HepG2 (cell line): ENCODE results near the gene HSD17B11. TPM values are rescaled to one million over a fixed set of nuclear protein-coding genes. Genes with fewer than 3 reads are reported as not detected.

ENCODE experiments used
- ATAC-seq: fragments of 200-7000 bp; cut with Tn5 transposase; 3 replicates; pipeline ENCODE4 v1.9.1; 2020; ENCODE audit warnings: mild to moderate bottlenecking, moderate library complexity
- BruUV-seq: library from RNA; stranded (reverse); fragments of 400-500 nt; replicated peaks from 2 replicates; lab custom pipeline; 2021; lab: Mats Ljungman, UMichigan
- CTCF ChIA-PET: fragments of 300-600 bp; formaldehyde crosslinking; extraction: SDS; loops from one replicate; lab custom pipeline; 2021; ENCODE audit warnings: low total read pairs, inconsistent platforms, low intra/inter-chr PET ratio; lab: Yijun Ruan, JAX
- POLR2A ChIA-PET: fragments of 350-600 bp; sonication (Branson Sonifier 250); formaldehyde crosslinking; loops from one replicate; lab custom pipeline; 2020; ENCODE audit warnings: antibody characterized with exemption, inconsistent platforms; lab: Yijun Ruan, JAX
- DNase-seq: peaks from one replicate; pipeline ENCODE4 v3.0.0-alpha.2; 2015; ENCODE audit warnings: low spot score
- FAIRE-seq: peaks from 3 replicates; lab custom pipeline; 2011; peaks lifted over from hg19 to GRCh38; lab: Jason Lieb, UNC
- H2AFZ ChIP-seq: one replicate; pipeline ENCODE4 v1.6.1; 2011; ENCODE audit warnings: low read length, inconsistent platforms
- H3K27ac ChIP-seq: fragments of 300-600 bp; 3 replicates; pipeline ENCODE4 v1.8.0; 2011; ENCODE audit warnings: mixed run types, mild to moderate bottlenecking, mixed read lengths, low read length, inconsistent platforms; ENCODE audit not compliant: insufficient read depth; ENCODE audit errors: extremely low read length
- H3K27me3 ChIP-seq, 2 experiments: fragments of 200-600 bp in 1 of 2; 2 replicates in 1 of 2; 3 replicates in 1 of 2; pipeline versions ENCODE4 v1.6.0 to v1.8.0; 2011; ENCODE audit warnings: low read length in 2 of 2, mild to moderate bottlenecking in 2 of 2, moderate library complexity in 2 of 2, inconsistent platforms in 1 of 2; ENCODE audit not compliant: insufficient read depth in 2 of 2, control insufficient read depth in 1 of 2
- H3K36me3 ChIP-seq, 2 experiments: fragments of 200-600 bp in 1 of 2; replicated peaks in 1 of 2; 2 replicates in 1 of 2; 3 replicates in 1 of 2; pipeline versions ENCODE4 v1.5.1 to v1.8.0; 2011; ENCODE audit warnings: low read length in 2 of 2, inconsistent platforms in 1 of 2; ENCODE audit not compliant: insufficient read depth in 2 of 2, control insufficient read depth in 1 of 2
- H3K4me1 ChIP-seq: 2 replicates; pipeline ENCODE4 v1.5.1; 2012; ENCODE audit warnings: low read length, inconsistent platforms; ENCODE audit not compliant: insufficient read depth
- H3K4me2 ChIP-seq: 2 replicates; pipeline ENCODE4 v1.6.0; 2011; ENCODE audit warnings: low read depth, low read length, inconsistent platforms
- H3K4me3 ChIP-seq, 3 experiments: fragments of 200-600 bp in 1 of 3; sonication (generic), shearing (Covaris generic) in 1 of 3; replicated peaks in 1 of 3; 2 replicates each; pipeline ENCODE4 v1.5.1; 2011 to 2016; ENCODE audit warnings: low read length in 3 of 3, inconsistent platforms in 2 of 3, low read depth in 2 of 3, mild to moderate bottlenecking in 2 of 3, control low read depth in 1 of 3, mixed read lengths in 1 of 3; ENCODE audit not compliant: insufficient read depth in 1 of 3
- H3K79me2 ChIP-seq: one replicate; pipeline ENCODE4 v1.6.1; 2011; ENCODE audit warnings: low read length, inconsistent platforms; ENCODE audit not compliant: insufficient read depth
- H3K9ac ChIP-seq: 2 replicates; pipeline ENCODE4 v1.6.0; 2011; ENCODE audit warnings: mild to moderate bottlenecking, low read depth, low read length, inconsistent platforms; ENCODE audit not compliant: insufficient read depth
- H3K9me3 ChIP-seq: 2 replicates; pipeline ENCODE4 v1.5.1; 2012; ENCODE audit warnings: mild to moderate bottlenecking, low read length
- H4K20me1 ChIP-seq: 2 replicates; pipeline ENCODE4 v1.6.0; 2011; ENCODE audit warnings: inconsistent platforms, mild to moderate bottlenecking, low read length, moderate library complexity; ENCODE audit not compliant: insufficient read depth
- AHDC1 ChIP-seq: sonication (generic); formaldehyde crosslinking; IDR thresholded peaks from 2 replicates; pipeline ENCODE4 v1.5.1; 2020; ENCODE audit warnings: mild to moderate bottlenecking, missing genetic modification reagents, borderline replicate concordance
- ASH2L ChIP-seq: fragments of 300-600, 200-600 bp; sonication (generic); IDR thresholded peaks from 2 replicates; pipeline ENCODE4 v1.7.0; 2017; ENCODE audit warnings: low read depth, mild to moderate bottlenecking, moderate library complexity, mixed read lengths, low read length; ENCODE audit not compliant: insufficient read length
- DR1 ChIP-seq: sonication (generic); formaldehyde crosslinking; IDR thresholded peaks from 2 replicates; pipeline ENCODE4 v1.8.0; 2021; ENCODE audit warnings: mild to moderate bottlenecking, missing genetic modification reagents, inconsistent platforms
- HNRNPL ChIP-seq: fragments of 200-400 bp; formaldehyde crosslinking; IDR thresholded peaks from 2 replicates; pipeline ENCODE4 v1.6.1; 2017; ENCODE audit warnings: mild to moderate bottlenecking, low read depth, low read length
- RCOR2 ChIP-seq: IDR thresholded peaks from 2 replicates; pipeline ENCODE4 v1.6.1; 2016; ENCODE audit warnings: missing biosample characterization, missing genetic modification reagents
- REPIN1 ChIP-seq: sonication (generic); formaldehyde crosslinking; IDR thresholded peaks from 2 replicates; pipeline ENCODE4 v1.8.0; 2022; ENCODE audit warnings: missing genetic modification reagents, low read depth, mild to moderate bottlenecking, borderline replicate concordance
- SOX5 ChIP-seq: IDR thresholded peaks from 2 replicates; pipeline ENCODE4 v1.6.1; 2016; ENCODE audit warnings: borderline replicate concordance
- TMF1 ChIP-seq: sonication (generic); formaldehyde crosslinking; IDR thresholded peaks from 2 replicates; pipeline ENCODE4 v1.8.1; 2022; ENCODE audit warnings: low read depth, missing genetic modification reagents
- ZNF501 ChIP-seq: sonication (generic); formaldehyde crosslinking; IDR thresholded peaks from 2 replicates; pipeline ENCODE4 v1.5.1; 2020; ENCODE audit warnings: mild to moderate bottlenecking, moderate library complexity, missing genetic modification reagents
- ZNF577 ChIP-seq: sonication (generic); formaldehyde crosslinking; IDR thresholded peaks from 2 replicates; pipeline ENCODE4 v1.4.0; 2020; ENCODE audit warnings: mild to moderate bottlenecking, low read depth, missing genetic modification reagents, borderline replicate concordance
- ZNF878 ChIP-seq: sonication (generic); formaldehyde crosslinking; IDR thresholded peaks from 2 replicates; pipeline ENCODE4 v1.8.1; 2023; ENCODE audit warnings: mild to moderate bottlenecking, missing genetic modification reagents, moderate library complexity
- WGBS: methylation state at CpG from one replicate; pipeline ENCODE4 v1.1.6; 2017; ENCODE audit warnings: low lambda C conversion rate; 5-methylcytosine and 5-hydroxymethylcytosine counted together
- in situ Hi-C: cut with HindIII; loops from 2 replicates; pipeline ENCODE4 v1.10.0; 2017; ENCODE audit warnings: low pct_unique_long_range_greater_than_20kb; ENCODE audit not compliant: extremely low pct_ligation_motif_present
- intact Hi-C: fragments of 100-400 bp; cut with micrococcal nuclease; formaldehyde crosslinking; loops from one replicate; pipeline ENCODE4 v1.10.0; 2022; ENCODE audit not compliant: unreplicated experiment
- polyA plus RNA-seq, 8 experiments: library from polyadenylated mRNA; depleted of rRNA in 3 of 8; stranded (reverse) in 7 of 8; unstranded in 1 of 8; fragments of >200 nt; fragmentation: Illumina TruSeq in 4 of 8; extraction: Trizol in 4 of 8; gene quantifications; 2 replicates each; pipeline versions ENCODE4 v1.2.1 to v1.2.3, GENCODE V29; 2011 to 2016; ENCODE audit warnings: low read depth in 4 of 8, missing spikeins in 1 of 8, mixed read lengths in 1 of 8; ENCODE audit not compliant: insufficient read depth in 1 of 8
- total RNA-seq, 5 experiments: library from RNA; depleted of rRNA; stranded (reverse); fragments of >200 nt; fragmentation: Illumina TruSeq; extraction: Trizol; gene quantifications; 2 replicates each; pipeline ENCODE4 v1.2.3, GENCODE V29; 2016; ENCODE audit warnings: low read depth in 1 of 5
- TF ChIP-seq, protein P1 (sequence below): IDR thresholded peaks from 2 replicates; pipeline ENCODE4 v1.6.1; 2012; ENCODE audit warnings: low read depth, low read length, improper control_type of control experiment
- TF ChIP-seq, protein P2 (sequence below): sonication (generic); formaldehyde crosslinking; IDR thresholded peaks from 2 replicates; pipeline ENCODE4 v1.4.0; 2020; ENCODE audit warnings: missing genetic modification reagents, borderline replicate concordance

Gene HSD17B11
- total and polyA plus RNA-seq, 2 of the 13 experiments (the other 11 are each of a cell fraction or from before 2014, with no cell fraction given): 121 to 158 TPM

DNA sequence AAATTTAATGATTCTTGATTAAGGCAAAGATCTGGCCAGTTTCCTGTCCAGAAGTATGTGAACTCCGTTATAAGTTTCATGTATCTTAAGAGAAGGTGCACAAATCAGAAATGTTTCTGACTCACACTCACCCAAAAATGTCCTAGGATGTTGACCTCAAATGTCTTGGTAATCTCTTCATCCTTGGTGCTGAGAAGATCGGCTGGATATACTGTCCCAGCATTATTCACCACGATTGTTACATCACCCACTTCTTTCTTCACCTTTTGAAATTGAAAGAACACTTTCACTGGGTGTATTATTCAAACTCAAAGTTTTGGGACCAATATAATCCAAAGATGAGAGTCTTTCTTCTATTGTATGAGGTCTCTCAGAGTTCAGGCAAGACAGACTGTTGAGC lies 74.0 kb downstream of the HSD17B11 start:
- FAIRE-seq (no peak), ATAC-seq (no peak), DNase-seq (no peak)
- H3K27ac ChIP-seq: no peak overlapping the region
- H3K4me2 ChIP-seq: no peak overlapping the region
- CTCF ChIA-PET: no interaction called here
- no peaks in the 10 kb centered on the region for H3K36me3 ChIP-seq
- H3K27me3 ChIP-seq: no peaks in the 10 kb centered on the region; a peak in 1 of 5 replicates
- POLR2A ChIA-PET: no interaction called here
- H2AFZ ChIP-seq: no peak overlapping the region
- no peaks in the 10 kb centered on the region for H3K79me2 ChIP-seq
- no peak overlapping the region for H3K4me3 ChIP-seq
- 88% methylated on average over 3 of the region's 3 CpGs for WGBS
- no peaks in the 10 kb centered on the region for H4K20me1 ChIP-seq
- no peak overlapping the region for H3K9ac ChIP-seq
- no peaks in the 10 kb centered on the region for H3K9me3 ChIP-seq
- no peaks in the 10 kb centered on the region for H3K4me1 ChIP-seq
- intact Hi-C loops: no loop called here
- BruUV-seq: no TSS peak
- in situ Hi-C loops: no loop called here
- TF ChIP-seq, protein P1, sequence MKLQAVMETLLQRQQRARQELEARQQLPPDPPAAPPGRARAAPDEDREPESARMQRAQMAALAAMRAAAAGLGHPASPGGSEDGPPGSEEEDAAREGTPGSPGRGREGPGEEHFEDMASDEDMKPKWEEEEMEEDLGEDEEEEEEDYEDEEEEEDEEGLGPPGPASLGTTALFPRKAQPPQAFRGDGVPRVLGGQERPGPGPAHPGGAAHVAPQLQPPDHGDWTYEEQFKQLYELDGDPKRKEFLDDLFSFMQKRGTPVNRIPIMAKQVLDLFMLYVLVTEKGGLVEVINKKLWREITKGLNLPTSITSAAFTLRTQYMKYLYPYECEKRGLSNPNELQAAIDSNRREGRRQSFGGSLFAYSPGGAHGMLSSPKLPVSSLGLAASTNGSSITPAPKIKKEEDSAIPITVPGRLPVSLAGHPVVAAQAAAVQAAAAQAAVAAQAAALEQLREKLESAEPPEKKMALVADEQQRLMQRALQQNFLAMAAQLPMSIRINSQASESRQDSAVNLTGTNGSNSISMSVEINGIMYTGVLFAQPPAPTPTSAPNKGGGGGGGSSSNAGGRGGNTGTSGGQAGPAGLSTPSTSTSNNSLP: no peak
- TF ChIP-seq HNRNPL: no peak
- no peak for TF ChIP-seq RCOR2 (CRISPR knock-in tag)
- TF ChIP-seq, protein P2, sequence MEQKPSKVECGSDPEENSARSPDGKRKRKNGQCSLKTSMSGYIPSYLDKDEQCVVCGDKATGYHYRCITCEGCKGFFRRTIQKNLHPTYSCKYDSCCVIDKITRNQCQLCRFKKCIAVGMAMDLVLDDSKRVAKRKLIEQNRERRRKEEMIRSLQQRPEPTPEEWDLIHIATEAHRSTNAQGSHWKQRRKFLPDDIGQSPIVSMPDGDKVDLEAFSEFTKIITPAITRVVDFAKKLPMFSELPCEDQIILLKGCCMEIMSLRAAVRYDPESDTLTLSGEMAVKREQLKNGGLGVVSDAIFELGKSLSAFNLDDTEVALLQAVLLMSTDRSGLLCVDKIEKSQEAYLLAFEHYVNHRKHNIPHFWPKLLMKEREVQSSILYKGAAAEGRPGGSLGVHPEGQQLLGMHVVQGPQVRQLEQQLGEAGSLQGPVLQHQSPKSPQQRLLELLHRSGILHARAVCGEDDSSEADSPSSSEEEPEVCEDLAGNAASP (CRISPR knock-in tag): no peak
- TF ChIP-seq DR1 (CRISPR knock-in tag): no peak
- no peak for TF ChIP-seq ZNF878 (CRISPR knock-in tag)
- no peak for TF ChIP-seq ZNF577 (CRISPR knock-in tag)
- no peak for TF ChIP-seq ZNF501
- TF ChIP-seq TMF1 (CRISPR knock-in tag): no peak
- no peak for TF ChIP-seq ASH2L
- no peak for TF ChIP-seq REPIN1 (CRISPR knock-in tag)
- no peak for TF ChIP-seq AHDC1
- no peak for TF ChIP-seq SOX5 (CRISPR knock-in tag)
